ENCODE data around the gene ID2.

The ID2 gene

DNA sequence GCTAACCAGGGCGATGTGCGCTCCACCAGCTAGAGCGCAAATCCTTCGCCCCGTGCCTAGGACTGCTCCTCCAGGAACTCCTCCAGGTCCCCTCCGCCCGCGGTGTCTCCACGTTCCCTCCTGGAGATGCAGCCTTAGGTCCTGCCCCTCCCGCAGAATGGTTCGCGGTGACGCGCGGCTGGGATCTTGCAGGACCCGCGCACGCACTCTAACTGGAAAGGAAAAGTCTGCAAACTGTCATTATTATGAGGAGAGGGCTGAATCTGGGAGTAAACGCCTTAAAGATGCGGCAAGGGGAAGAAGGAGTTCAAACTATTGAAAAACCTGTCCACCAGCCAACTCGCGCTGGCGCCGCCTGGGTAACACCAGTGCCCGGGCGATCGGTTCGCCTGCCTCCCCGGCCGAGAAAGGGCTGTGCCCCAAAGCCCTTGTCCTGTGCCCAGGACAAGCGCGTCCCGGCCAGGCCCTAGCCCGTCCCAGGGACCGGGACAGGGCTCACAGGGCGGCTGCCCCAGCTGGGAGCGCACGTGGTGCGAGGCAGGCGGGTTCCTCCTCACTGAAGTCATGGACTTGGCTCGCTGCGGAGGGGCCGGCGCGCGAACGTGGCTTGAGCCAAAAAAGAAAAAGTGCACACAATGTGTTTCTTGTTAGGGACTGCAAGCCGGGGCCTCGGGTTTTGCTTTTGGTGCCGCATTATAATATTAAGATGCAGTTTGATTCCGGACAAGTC lies 5.5 kb upstream of the ID2 start:
- no peak overlapping the region for H3K4me3 ChIP-seq (ENCODE audit: severe bottlenecking)
- peaks cover 36% of the 10 kb centered on the region for H3K27me3 ChIP-seq (ENCODE audit: insufficient read depth, poor library complexity, severe bottlenecking)
- H3K36me3 ChIP-seq (ENCODE audit: low read depth): no peaks in the 10 kb centered on the region
- H3K9me3 ChIP-seq (ENCODE audit: severe bottlenecking): no peaks in the 10 kb centered on the region
- DNase-seq (ENCODE audit: low spot score): no peak
- ATAC-seq (ENCODE audit: low read depth): no peak
- H3K4me1 ChIP-seq (ENCODE audit: insufficient read depth, poor library complexity, severe bottlenecking): no peaks in the 10 kb centered on the region
- TF ChIP-seq, protein P1, sequence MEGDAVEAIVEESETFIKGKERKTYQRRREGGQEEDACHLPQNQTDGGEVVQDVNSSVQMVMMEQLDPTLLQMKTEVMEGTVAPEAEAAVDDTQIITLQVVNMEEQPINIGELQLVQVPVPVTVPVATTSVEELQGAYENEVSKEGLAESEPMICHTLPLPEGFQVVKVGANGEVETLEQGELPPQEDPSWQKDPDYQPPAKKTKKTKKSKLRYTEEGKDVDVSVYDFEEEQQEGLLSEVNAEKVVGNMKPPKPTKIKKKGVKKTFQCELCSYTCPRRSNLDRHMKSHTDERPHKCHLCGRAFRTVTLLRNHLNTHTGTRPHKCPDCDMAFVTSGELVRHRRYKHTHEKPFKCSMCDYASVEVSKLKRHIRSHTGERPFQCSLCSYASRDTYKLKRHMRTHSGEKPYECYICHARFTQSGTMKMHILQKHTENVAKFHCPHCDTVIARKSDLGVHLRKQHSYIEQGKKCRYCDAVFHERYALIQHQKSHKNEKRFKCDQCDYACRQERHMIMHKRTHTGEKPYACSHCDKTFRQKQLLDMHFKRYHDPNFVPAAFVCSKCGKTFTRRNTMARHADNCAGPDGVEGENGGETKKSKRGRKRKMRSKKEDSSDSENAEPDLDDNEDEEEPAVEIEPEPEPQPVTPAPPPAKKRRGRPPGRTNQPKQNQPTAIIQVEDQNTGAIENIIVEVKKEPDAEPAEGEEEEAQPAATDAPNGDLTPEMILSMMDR (IDR thresholded peaks at IDR 0.05; ENCODE audit: poor library complexity, severe bottlenecking): no peak
- no peak overlapping the region for H3K27ac ChIP-seq (ENCODE audit: poor library complexity, severe bottlenecking)

DNA sequence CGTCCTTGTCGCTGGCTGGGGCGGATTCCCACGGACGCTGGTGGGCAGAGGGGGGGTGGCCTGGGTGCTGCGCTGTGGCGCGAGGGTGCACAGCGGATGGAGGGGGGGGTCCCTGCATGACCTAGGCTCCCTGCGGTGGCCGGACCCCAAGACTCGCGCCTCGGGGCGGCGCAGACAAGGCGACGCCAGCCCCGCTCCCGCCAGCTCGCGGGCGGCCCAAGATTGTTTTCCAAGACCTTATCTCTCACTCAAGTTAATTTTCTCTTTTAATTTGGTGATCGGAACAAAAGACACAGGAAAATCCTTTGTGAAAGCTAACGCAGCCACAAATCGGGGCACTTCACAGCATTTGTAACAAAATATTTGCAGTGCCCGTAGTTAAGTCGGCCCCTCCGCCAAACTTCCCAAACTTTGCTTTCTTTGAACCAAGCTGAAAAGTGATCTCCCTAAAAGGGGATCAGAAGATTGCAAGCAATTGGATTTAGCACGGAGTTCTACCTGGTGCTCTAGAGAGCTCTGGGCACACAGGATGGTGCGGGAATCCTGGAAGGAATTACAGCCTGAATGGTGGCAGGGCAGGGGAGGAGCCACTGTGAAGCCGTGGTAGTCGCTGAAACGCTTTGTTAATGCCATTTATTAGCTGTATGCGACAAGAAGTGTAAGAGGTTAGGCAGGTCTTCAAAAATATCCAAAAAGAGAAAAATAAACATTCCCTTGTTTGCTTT lies 4.8 kb upstream of the ID2 start:
- H3K4me3 ChIP-seq (ENCODE audit: severe bottlenecking): no peak overlapping the region
- H3K9me3 ChIP-seq (ENCODE audit: severe bottlenecking): no peaks in the 10 kb centered on the region
- no peak for DNase-seq (ENCODE audit: low spot score)
- no peaks in the 10 kb centered on the region for H3K36me3 ChIP-seq (ENCODE audit: low read depth)
- TF ChIP-seq, protein P1 (IDR thresholded peaks at IDR 0.05; ENCODE audit: poor library complexity, severe bottlenecking): no peak
- peaks cover 37% of the 10 kb centered on the region for H3K27me3 ChIP-seq (ENCODE audit: insufficient read depth, poor library complexity, severe bottlenecking)
- ATAC-seq (ENCODE audit: low read depth): no peak
- H3K4me1 ChIP-seq (ENCODE audit: insufficient read depth, poor library complexity, severe bottlenecking): no peaks in the 10 kb centered on the region
- no peak overlapping the region for H3K27ac ChIP-seq (ENCODE audit: poor library complexity, severe bottlenecking)

DNA sequence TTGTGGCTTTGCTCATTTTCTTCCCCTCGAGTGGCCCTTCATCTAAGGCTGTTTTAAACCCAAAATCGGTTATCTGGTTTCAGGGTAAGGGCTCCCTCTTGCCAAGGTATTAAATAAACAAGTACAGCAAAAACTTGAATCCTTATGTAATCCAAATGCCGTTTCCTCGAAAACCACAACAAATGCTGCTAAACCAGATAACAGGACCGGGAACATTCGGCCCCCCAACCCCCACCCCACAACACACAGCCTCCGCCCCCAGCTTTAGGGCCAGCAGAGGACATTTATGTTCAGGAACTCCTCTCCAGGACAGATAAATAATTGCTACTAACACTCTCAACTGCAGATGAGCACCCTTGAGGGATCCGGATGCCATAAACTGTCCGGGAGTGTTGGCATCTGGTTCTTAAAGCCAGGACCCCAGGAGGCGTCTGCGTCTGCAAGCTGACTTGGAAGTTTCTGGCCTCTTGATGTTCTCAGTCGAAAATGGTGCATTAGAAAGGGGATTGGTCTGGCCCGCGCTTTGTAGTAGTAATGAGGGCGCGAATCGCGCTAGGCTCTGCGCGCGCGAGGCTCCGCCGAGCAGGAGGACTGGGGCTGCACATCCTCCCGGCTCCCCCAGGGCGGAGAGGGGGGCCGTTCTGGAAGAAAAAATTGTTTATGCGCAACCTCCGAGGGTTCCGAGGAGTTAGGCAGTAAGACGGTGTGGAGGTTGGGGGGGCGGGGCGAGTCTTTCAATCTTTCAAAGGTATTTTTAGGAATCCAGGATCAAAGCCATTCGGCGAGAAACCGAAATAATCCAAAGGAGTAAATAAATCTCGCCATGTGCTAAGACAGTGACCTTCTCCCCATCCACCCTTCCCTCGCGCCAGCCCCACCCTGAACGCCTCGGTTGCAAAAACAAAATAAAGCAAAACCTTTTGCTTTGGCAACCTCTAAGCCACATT lies 3.9 kb upstream of the ID2 start:
- H3K27ac ChIP-seq (ENCODE audit: poor library complexity, severe bottlenecking): no peak overlapping the region

DNA sequence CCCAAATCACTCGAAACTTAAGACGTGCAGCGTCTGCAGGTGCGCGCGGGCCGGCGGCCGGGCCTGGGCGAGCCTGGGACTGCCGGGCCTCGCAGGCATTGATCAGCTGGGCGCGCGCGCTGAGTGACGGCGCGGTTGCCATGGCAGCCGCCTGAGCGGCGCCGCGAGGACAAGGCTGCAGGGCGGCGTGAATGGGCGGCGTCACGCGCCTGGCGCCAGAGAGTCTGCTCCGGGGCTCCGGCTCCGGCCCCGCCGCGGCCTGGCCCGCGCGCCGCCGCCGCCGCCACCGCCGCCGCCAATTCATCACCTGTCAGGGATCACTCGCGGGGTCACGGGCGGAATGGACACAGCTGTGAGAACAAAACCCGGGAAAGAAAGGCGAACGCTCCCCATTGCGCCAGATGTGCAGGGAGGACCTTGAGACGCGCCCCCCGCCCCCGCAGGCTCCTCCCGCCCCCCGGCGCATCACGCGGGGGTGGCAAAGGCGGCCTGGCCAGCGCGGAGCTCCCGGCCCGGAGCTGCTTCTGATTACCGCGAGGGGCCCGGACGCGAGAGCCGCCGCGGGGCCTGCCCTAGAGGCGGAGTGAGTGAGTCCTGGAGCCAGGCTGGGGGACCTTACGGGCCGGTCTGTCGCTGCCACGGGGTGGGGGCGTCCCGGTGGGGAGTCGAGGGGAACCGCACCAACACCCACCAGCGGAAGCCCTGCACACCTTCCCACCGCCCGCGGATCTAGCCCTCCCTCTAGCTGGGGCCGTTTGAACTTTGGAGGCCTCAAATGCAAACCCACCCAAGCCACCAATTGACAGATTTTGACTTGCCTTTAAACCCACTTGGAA lies 2.9 kb upstream of the ID2 start:
- H3K4me1 ChIP-seq (ENCODE audit: insufficient read depth, poor library complexity, severe bottlenecking): peaks cover 7% of the 10 kb centered on the region
- DNase-seq (ENCODE audit: low spot score): no peak
- H3K27ac ChIP-seq (ENCODE audit: poor library complexity, severe bottlenecking): no peak overlapping the region
- H3K36me3 ChIP-seq (ENCODE audit: low read depth): no peaks in the 10 kb centered on the region
- H3K4me3 ChIP-seq (ENCODE audit: severe bottlenecking): peak overlapping the region; percentile 45
- TF ChIP-seq, protein P1 (IDR thresholded peaks at IDR 0.05; ENCODE audit: poor library complexity, severe bottlenecking): no peak
- peak; percentile 67 for ATAC-seq (ENCODE audit: low read depth)
- H3K9me3 ChIP-seq (ENCODE audit: severe bottlenecking): no peaks in the 10 kb centered on the region
- H3K27me3 ChIP-seq (ENCODE audit: insufficient read depth, poor library complexity, severe bottlenecking): peaks cover 53% of the 10 kb centered on the region

More for the DNA sequence above, 3.9 kb upstream of the ID2 start:
- no peaks in the 10 kb centered on the region for H3K9me3 ChIP-seq (ENCODE audit: severe bottlenecking)
- peaks cover 3% of the 10 kb centered on the region for H3K4me1 ChIP-seq (ENCODE audit: insufficient read depth, poor library complexity, severe bottlenecking)
- H3K4me3 ChIP-seq (ENCODE audit: severe bottlenecking): peak overlapping the region; percentile 45
- no peaks in the 10 kb centered on the region for H3K36me3 ChIP-seq (ENCODE audit: low read depth)
- DNase-seq (ENCODE audit: low spot score): no peak
- H3K27me3 ChIP-seq (ENCODE audit: insufficient read depth, poor library complexity, severe bottlenecking): peaks cover 46% of the 10 kb centered on the region
- ATAC-seq (ENCODE audit: low read depth): no peak
- TF ChIP-seq, protein P1 (IDR thresholded peaks at IDR 0.05; ENCODE audit: poor library complexity, severe bottlenecking): no peak

Measured in RWPE2 (cell line).